ENCODE data around the gene TACC2. TPM values are rescaled to one million over a fixed set of nuclear protein-coding genes. Genes with fewer than 3 reads are reported as not detected.

Gene TACC2
- total RNA-seq, 1 donor from 2014 or later = not detected

DNA sequence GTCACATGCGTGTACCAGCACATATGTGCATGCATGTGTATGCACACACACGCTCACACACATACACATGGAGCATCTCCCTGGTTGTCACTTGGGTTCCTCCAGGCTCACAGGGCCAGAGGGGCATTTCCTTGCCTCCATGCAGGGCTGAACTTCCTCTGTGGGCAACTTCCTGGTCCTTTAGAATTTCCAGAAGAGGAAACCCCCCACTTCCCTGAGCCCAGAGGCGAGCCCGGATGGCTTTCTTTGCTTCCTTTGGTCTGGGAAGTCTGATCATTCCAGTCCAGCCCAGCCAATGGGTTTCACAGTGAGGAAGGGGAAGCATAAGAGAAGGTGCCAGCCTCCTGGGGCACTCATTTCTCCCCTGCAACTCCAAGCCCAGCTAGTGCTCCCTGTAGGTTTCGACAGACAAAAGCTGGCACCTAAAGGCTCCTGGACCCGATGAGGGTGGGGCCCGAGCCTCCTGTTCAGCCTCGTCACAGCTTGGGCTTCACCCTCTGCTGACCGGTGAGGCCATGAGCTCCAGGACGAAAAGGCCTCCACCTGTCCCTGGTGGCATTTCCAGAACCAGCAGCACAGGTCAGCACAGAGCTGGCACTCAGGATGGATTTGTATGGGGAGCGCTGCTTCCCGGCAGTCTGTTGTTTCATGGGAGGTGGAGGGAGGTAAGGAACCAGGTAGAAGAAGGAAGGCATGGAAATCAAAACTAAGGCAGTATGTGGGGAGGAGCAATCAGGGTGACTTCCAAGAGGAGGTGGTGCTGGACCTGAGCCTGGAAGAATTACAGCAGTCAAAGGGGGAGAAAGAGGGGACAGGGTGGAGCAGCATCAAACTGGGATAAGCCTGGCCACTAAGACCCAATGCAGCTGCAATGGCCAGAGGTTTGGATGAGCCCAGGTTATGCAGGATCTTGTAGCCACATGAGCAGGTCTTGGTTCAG, 305.8 kb downstream of the TACC2 start:
- intact Hi-C loops (cut with micrococcal nuclease) = no loop called here
- Mint-ChIP-seq H3K4me1 (peaks cover 8% of the 10 kb centered on the region), H3K27ac (no peak overlapping the region), H3K4me3 (no peak overlapping the region), H3K9me3 (no peaks in the 10 kb centered on the region), H3K36me3 (ENCODE audit: low read depth) (no peaks in the 10 kb centered on the region), H3K27me3 (peaks cover 8% of the 10 kb centered on the region)
- DNase-seq = no peak

DNA sequence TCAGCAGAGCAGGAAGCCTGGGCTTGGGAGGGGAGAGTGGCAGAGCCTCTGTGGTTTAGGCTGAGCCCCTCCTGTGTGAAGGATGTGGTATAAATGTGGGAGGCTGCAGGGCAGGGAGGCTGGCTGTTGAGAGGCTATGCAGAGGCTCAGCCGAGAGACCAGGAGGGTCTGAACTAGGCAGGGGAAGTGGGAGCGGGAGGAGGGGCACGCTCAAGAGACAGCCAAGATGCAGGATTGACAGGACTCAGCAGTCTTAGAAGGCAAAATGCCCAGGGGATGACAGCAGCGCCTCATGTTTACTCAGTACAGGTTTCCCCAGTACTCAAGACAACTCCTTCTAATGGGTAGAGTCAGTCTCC, 306.5 kb downstream of the TACC2 start:
- Mint-ChIP-seq H3K4me3 (no peak overlapping the region), H3K27ac (no peak overlapping the region), H3K27me3 (peaks cover 7% of the 10 kb centered on the region), H3K36me3 (ENCODE audit: low read depth) (no peaks in the 10 kb centered on the region), H3K4me1 (peaks cover 8% of the 10 kb centered on the region), H3K9me3 (no peaks in the 10 kb centered on the region)
- no peak for DNase-seq
- intact Hi-C loops (cut with micrococcal nuclease) = no loop called here

DNA sequence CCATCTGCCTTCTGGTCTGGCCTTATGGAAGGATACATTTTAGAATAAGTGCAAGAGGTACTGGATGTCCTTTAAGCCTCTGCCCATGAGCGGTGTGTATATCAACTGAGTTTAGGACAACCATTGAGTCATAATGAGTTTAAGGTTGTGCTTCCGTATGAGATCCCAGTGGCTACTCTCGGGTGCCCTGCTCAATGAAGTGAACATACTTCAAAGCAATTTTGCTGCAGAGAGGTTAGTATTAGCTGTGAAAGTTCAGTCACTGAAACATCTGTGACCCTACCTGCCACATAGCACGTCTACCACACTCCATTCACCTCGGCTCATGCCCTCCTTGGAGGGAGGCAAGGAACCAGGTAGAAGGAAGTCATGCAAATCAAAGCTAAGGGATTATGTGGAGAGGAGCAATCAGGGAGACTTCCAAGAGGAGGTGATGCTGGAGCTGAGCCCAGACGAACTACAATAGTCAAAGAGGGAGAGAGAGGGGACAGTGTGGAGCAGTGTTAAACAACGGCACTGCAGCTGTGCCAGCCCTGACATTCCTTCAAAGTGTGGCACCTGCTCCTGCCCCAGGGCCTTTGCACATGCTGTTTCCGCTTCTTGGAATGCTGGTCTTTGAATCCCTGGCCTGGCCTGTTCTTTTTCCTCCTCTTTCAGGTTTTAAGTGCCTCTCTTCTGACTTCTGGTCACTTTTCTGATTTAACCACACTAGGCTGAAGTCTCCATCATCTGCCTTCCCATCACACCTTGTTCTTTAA, 307.6 kb downstream of the TACC2 start:
- DNase-seq = no peak
- Mint-ChIP-seq H3K27ac (no peak overlapping the region), H3K9me3 (no peaks in the 10 kb centered on the region), H3K4me3 (no peak overlapping the region), H3K36me3 (ENCODE audit: low read depth) (no peaks in the 10 kb centered on the region), H3K4me1 (peaks cover 8% of the 10 kb centered on the region), H3K27me3 (peaks cover 7% of the 10 kb centered on the region)
- intact Hi-C loops (cut with micrococcal nuclease) = no loop called here

DNA sequence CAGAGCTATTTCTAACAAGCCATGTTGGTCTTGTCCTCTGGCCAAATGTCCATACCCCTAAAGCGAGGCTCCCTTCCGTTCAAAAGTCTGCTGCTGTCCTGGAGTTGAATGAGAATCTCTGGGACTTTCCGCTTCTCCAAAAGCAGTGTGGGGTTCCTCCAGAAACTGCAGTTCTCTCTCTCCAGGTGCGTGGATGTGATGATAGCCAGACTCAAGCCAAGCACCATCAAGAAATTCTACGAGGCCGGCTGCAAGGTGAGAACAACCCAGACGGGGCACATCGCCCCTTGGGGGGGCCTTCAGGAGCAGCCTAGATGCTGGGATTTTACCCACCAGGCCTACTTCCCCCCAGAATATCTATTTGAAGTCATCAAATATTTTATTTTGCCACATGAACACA, 308.6 kb downstream of the TACC2 start:
- intact Hi-C loops (cut with micrococcal nuclease) = no loop called here
- Mint-ChIP-seq H3K9me3 (no peaks in the 10 kb centered on the region), H3K27me3 (peaks cover 7% of the 10 kb centered on the region), H3K36me3 (ENCODE audit: low read depth) (no peaks in the 10 kb centered on the region), H3K4me1 (peaks cover 8% of the 10 kb centered on the region), H3K27ac (no peak overlapping the region), H3K4me3 (no peak overlapping the region)
- DNase-seq = no peak

DNA sequence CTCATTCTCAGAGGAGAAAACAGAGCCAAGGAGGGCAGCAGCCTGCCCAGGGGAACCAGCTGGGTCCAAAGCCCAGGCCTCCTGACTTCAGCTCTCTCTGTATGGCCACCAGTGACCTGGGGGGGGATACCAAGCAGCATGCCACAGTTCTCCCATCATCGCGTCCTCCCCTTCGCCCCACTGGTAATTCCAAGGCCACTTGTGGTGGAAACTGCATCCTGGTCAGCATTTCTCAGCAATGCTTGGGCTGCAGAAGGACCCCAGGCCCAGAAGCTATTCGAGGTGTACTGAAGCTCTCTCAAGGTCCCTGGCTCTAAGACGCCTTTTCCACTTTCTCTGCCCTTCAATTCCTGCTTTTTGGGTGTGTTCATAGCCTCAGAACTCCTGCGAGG, 309.2 kb downstream of the TACC2 start:
- H3K27me3 Mint-ChIP-seq = peaks cover 4% of the 10 kb centered on the region
- H3K36me3 Mint-ChIP-seq (ENCODE audit: low read depth) = no peaks in the 10 kb centered on the region
- peak overlapping the region; percentile 18 for H3K27ac Mint-ChIP-seq
- no peaks in the 10 kb centered on the region for H3K9me3 Mint-ChIP-seq
- no peak overlapping the region for H3K4me3 Mint-ChIP-seq
- H3K4me1 Mint-ChIP-seq = peaks cover 8% of the 10 kb centered on the region
- intact Hi-C loops (cut with micrococcal nuclease) = loop anchor here (1.0 to 2.0 kb wide), 3 partner anchors 45 to 267 kb away; no protein-coding TSS in a partner anchor
- no peak for DNase-seq

DNA sequence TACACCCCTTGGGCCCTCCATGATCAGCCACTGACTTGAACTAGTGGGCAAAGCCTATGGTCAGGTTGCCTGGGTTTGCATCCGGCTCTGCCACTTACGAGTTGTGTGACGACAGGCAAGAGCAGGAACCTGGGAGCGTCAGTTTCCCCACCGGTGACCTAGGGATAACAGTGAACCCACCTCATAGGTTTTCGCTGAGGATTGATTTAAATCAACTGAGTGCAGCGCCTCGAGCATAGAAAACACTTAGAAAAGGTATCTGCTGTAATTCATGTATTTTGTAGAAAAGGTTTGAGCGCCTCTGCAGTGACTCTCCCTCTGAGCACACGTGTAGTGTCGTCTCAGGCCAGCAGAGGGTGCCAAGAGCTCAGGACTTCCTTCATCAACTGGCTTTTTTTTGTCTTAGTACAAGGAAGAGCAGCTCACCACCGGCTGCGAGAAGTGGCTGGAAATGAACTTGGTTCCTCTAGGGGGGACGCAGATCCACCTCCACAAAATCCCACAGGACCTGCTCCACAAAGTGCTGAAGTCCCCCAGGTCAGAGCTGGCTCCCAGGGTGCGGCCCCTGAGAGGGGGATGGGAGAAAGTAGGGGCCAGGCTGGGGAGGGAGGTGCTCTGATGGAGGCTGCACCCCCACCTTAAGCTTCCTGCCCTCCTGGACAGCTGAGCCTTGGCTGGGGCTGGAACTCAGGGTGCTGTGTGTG, 309.8 kb downstream of the TACC2 start:
- intact Hi-C loops (cut with micrococcal nuclease) = loop anchor here (1.0 to 2.0 kb wide), 3 partner anchors 44 to 267 kb away; no protein-coding TSS in a partner anchor
- peak; percentile 87 for DNase-seq
- Mint-ChIP-seq H3K27me3 (peaks cover 4% of the 10 kb centered on the region), H3K9me3 (no peaks in the 10 kb centered on the region), H3K4me1 (peaks cover 8% of the 10 kb centered on the region), H3K36me3 (ENCODE audit: low read depth) (no peaks in the 10 kb centered on the region), H3K4me3 (no peak overlapping the region), H3K27ac (peak overlapping the region; percentile 18)

DNA sequence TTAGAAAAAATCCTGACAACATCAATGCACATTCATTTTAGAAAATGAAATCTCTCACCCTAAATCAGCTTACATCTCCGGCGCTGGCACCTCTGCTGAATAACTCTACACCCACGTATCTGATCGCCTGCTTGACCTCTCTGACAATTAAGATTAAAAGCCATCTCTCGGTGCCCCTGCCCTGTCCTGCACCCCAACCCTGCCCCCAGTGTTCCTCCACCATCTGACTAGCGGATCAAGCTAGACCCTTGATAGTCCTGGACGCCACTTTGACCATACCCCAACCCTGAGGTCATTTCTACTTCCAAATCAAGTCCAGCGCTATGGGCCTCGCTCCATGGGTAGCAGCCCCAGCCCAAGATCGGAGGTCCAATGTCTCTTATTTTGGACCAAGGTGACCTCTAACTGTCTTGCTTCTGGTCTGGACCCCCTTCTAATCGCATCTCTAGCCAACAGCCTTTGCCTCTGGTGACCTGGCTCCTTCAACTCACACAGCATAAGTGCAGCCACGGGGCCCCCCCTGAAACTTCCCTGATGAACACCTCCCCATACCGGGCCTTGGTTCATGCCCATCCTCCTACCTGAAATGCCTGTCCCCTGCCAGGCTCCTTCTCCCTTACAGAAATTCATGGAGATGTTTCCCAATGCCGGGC, 310.6 kb downstream of the TACC2 start:
- no peaks in the 10 kb centered on the region for H3K36me3 Mint-ChIP-seq (ENCODE audit: low read depth)
- peaks cover 8% of the 10 kb centered on the region for H3K4me1 Mint-ChIP-seq
- intact Hi-C loops (cut with micrococcal nuclease) = loop anchor here (2.0 kb wide), 1 partner anchor 43 kb away; no protein-coding TSS in a partner anchor
- no peak for DNase-seq
- peaks cover 4% of the 10 kb centered on the region for H3K27me3 Mint-ChIP-seq
- no peak overlapping the region for H3K27ac Mint-ChIP-seq
- no peaks in the 10 kb centered on the region for H3K9me3 Mint-ChIP-seq
- no peak overlapping the region for H3K4me3 Mint-ChIP-seq

DNA sequence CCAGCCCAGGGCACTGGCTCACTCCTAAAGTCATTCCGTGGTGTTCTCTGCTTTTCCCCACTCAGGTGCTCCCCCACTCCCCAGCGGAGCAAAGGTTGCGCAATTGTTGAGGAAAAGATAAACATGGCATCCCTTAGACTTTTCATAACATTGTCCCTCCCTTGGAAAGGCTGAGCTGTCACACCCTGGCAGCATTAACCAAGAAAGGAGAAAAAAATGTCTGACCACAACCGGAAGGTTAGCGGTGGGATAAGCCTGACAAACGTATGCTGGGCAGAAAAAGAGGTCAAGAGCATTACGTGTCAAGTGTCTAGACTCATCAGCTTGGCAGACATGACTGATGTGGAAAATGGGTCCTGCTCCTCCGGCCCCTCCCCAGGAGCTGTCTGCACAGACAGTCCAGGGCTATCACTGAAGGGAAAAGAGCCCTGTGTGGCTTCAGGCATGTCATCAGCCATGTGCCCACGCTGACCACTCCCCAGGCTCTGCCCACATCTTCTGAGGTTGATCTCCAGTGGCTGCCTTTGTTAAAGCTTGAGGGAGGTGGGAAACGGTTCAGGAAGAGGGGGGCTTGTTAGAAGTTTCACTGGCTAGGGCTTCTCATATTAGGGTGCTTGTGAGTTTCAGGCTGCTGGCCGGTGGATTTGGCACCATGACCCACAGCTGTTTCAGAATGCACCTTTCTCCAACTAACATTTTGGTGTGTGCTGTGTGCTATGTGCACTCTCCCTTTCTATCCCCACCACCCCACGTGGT, 312.3 kb downstream of the TACC2 start:
- Mint-ChIP-seq H3K4me1 (no peaks in the 10 kb centered on the region), H3K4me3 (no peak overlapping the region), H3K9me3 (peaks cover 8% of the 10 kb centered on the region), H3K27ac (no peak overlapping the region), H3K27me3 (peaks cover 3% of the 10 kb centered on the region), H3K36me3 (ENCODE audit: low read depth) (no peaks in the 10 kb centered on the region)
- no peak for DNase-seq
- intact Hi-C loops (cut with micrococcal nuclease) = no loop called here

DNA sequence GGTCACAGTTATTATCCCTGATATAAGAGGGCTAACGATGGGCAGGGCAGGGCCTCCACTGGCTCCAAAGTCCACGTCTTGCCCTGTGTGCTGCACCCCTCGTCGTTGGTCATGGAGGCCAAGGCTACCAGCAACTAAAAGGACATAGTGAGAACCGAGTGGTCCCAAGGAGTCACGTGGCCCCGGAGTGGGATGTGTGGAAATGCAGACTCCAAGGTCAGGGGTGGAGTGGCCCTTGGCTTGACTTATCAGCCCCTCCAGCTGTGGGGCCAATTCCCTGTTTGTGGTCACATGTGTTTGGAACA, 312.8 kb downstream of the TACC2 start:
- Mint-ChIP-seq H3K27me3 (no peaks in the 10 kb centered on the region), H3K9me3 (peaks cover 8% of the 10 kb centered on the region), H3K27ac (no peak overlapping the region), H3K4me1 (no peaks in the 10 kb centered on the region), H3K4me3 (no peak overlapping the region), H3K36me3 (ENCODE audit: low read depth) (no peaks in the 10 kb centered on the region)
- DNase-seq = no peak
- intact Hi-C loops (cut with micrococcal nuclease) = no loop called here

DNA sequence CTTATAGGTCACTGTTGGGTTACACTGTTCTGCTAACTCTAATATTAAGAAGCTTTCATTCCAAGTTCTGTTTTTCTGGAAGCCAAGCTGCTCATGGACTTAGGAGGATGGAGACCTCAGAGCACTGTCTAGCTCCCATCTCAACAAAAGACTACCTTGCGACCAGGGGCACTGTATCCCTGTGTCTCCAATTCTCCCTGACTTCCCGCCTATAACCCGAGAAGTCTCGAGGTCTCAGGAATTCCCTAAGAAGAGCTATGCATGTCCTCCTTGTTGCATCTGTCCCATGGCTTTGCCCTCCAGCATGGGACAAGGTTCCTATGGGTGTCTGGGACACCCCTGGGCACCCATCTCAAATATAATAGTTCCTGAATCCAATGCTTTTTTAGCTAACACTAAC, 313.4 kb downstream of the TACC2 start:
- H3K27ac Mint-ChIP-seq = no peak overlapping the region
- H3K4me1 Mint-ChIP-seq = no peaks in the 10 kb centered on the region
- H3K36me3 Mint-ChIP-seq (ENCODE audit: low read depth) = no peaks in the 10 kb centered on the region
- H3K27me3 Mint-ChIP-seq = no peaks in the 10 kb centered on the region
- DNase-seq = no peak
- intact Hi-C loops (cut with micrococcal nuclease) = no loop called here
- H3K4me3 Mint-ChIP-seq = no peak overlapping the region
- H3K9me3 Mint-ChIP-seq = peaks cover 8% of the 10 kb centered on the region

DNA sequence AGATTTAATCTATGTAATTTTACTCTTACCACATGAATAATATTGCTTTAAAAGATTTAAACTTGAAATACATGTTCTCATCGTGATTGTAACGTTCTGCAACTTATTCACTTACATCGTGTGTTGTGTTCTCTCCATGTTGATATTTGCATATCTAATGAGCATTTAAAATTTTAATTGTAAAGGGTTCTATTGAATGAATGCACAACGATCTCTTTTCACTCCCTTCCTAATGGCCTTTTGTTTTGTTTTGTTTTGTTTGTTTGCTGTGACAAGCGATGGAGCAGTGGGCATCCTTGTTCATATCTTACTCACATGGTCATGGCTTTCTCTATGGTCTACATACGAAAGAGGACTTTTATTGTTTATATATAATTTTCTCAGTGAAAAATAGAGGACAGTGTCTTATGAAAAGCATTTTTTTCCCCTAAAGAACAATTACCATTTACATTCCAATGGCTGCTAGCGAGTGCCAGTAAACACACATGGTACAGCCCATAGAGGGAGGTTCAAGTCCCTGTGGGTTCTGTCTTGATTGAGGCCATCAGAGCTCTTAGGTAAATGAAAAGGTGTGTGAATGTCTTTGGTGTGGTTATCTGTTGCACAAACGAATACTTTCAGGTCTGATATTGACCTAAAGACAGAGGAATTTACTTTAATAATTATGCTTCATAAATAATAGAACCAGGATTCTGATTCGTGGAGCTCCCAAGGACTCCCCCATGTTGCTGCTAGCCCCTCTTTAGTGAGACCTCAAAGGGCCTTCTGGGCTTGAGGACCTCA, 314.5 kb downstream of the TACC2 start:
- Mint-ChIP-seq H3K27ac (no peak overlapping the region), H3K9me3 (peaks cover 8% of the 10 kb centered on the region), H3K27me3 (no peaks in the 10 kb centered on the region), H3K36me3 (ENCODE audit: low read depth) (no peaks in the 10 kb centered on the region), H3K4me1 (no peaks in the 10 kb centered on the region), H3K4me3 (no peak overlapping the region)
- intact Hi-C loops (cut with micrococcal nuclease) = no loop called here
- no peak for DNase-seq

All from activated CD4-positive, alpha-beta T cell treated with anti-CD3 and anti-CD28 coated beads, Interleukin-2, amount 10 ng/mL, durations not matched to agents 24 days and 14 days (primary cell).